Hematopoietic multipotent progenitor cell treated with erythropoietin and hydrocortisone succinate and interleukin-3 and kit ligand, for 4 days (in vitro differentiated cells): ENCODE measurements around the gene CISH.
A peak's percentile ranks its signal among the peaks of the same experiment; 100 is the strongest.

Experiments used
- DNase-seq: peaks from one replicate; pipeline ENCODE4 v3.0.0-alpha.2; 2015

The CISH gene

GRCh38 chr3:50635066-50635465 lies 23.5 kb upstream of the CISH start:
- DNase-seq = no peak

DNA sequence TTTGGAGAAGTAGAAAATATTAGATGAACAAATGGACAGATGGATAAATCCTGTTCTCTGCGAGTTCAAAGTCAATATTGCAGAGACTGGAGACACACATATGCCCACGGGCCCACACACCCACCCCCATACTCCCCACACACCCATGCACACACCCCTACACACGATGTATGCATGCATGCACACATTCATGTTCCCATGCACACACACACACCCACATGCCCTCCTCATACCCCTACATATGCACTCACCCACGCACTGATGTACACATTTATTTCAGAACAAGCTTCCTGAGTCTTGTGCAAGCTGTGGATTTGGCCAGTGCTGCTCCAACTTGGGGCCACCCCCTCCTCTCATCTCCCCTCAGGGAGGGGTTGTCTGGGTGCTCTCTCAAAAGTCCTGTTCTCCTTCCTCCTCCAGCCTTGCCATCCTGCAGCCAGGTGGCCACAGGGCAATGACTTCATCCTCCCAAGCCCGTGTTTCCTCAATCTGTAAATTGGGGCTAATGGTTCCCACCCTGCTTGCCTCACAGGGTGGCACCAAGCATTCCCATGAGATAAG lies 21.7 kb upstream of the CISH start:
- DNase-seq = no peak

- DNase-seq = peak; percentile 86
Measured at GRCh38 chr3:50632450-50632849, 20.9 kb upstream of the CISH start.

DNA sequence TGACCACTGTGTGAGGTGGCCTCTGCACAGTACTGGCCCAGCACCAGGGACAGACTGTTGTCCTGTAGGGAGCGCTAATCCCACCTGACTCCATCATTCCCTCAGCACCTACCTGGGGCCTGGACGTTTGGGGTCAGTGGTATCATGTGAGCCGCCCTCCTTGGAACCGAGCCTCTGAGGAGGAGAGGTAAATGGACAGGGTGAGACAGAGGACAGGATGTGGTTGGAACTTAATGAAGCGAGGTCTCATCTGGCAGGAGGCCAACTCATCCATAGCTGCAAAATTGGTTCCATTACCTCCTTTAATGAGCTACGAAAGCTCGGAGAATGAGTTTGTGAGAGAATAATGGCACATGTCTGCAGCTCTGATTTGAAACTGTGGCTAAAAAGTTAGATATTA lies 19.3 kb upstream of the CISH start:
- no peak for DNase-seq

GRCh38 chr3:50630394-50630793 lies 18.8 kb upstream of the CISH start:
- DNase-seq = no peak

DNA sequence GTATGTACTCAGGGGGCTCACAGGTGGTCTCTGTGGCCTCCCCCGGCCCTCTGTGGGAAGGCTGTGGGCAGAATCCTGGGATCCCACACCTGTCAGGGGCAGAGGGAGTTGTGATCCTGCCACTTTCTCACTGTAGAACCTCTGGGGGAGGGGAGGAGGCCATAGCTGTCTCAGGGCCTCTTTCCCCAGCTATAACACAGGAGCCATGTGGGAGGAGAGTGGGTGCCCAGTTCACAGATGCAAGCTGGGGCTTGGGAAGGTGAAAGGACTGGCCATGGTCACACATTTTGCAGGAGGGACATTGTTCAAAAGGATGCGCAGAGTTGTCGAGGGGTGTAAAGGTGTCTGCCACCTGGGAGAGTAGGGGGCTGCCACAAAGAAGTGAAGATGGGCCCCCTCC lies 17.0 kb upstream of the CISH start:
- no peak for DNase-seq

DNA sequence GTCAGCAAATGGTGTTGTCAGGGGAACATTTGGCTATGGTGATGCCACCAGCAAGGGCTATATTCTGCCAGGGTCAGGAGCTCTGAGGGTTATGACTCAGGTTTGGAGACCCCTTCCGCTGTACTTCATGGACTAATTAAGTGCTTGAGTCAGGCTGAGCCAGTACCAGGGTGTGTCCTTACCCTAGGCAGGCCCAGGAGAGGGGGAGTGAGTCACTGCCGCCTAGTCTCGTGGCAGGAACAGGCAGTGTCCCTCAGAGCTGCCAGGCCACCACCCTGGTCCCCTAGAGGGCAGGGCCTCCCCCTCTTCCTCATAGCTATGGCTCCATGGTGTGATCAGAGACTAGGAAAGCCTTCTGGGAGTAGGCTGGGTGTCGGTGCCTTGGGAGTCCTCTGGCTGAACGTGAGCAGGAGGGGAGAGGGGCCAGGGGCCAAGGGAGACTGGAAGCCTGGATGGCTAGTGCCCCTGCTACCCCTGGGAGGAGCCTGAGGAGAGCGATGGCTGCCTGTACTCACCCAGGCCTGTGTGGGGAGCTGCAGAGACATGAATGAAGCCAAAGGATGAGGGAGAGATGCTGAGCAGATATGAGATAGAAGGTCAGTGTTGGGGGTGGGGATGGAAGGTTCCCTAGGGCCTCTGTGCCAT lies 16.0 kb upstream of the CISH start:
- DNase-seq = peak; percentile 73

DNA sequence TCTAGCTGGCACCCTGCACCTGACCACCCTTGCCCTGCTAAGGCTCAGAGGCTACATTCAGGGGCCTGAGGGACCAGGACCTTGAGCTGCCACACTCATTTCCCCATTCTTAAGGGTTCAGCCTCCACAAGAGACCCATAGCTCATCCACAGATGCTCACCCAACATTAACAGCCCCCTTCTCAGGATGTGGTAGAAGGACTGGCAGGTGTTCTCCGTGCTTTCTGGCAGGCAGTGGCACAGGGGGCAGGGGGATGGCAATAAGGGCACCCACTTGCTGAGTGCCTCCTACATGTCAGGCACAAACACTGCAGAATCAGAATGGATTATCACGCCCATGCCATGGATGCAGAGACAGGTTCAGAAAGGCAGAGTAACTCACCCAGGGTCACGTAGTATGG lies 14.8 kb upstream of the CISH start:
- DNase-seq = no peak

DNA sequence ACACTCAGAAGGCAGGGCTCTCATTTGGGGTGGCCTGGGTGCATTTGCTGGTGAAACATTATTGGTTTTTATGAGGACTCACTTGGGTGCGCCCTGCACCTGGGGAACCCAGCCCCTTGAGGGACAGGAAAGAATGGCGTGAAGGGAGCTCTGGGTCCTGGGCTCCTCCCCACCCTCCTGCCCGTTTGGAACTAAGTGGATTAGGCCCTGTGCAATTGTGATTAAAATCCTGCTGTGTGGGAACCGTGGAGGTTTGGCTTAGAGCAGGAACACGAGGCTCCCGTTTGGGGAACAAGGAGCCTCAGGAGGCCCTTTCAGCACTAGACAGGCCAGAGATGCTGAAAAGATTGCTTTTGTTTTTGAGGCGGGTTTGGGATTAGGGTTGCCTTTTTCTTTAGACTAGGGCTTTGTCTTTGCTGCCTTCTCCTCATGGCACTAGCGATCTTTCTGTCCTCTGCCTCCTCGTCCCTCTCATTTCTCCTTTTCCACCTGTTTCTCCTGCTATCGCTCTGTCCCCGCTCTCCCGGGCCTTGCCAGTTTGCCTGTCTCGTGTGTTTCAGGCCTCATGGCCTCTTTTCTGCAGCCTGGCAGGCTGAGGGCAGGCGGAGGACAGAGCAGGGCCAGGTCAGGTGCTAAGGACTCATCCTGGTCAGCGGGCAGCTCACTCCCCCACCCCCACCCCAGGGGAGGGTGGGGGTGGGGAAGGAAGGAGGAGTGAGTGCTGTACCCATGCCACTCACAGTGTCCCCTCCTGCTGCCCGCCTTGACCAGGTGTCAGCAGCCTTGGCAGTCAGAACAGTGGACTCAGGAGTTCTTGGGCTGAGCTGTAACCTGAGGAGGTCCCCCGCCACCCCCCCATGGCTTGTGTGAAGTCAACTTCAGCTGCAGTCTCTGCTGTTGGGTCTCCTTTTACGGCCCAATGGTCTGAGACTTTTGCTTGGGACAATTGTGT lies 13.9 kb upstream of the CISH start:
- DNase-seq = no peak

DNA sequence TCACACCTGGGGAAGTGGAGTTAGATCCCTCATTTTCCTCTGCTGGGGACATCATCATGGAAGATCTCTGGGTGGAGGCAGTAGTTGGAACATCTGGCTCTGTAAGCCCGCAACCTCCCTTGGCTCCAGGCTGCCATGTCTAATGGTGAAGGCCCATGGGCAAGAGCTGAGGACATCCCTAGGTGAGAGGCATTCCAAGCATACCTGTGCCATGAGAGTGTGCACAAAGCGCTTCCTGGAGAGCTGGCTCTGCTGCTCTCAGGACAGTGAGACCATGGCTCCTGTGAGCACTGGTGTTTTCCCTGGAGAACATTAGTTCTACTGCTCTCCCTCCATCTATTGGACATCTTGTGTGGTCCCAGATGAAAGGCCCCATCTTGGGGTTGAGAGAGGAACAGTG lies 13.1 kb upstream of the CISH start:
- DNase-seq = no peak

- peak; percentile 72 for DNase-seq
Measured at GRCh38 chr3:50623840-50624474, 12.4 kb upstream of the CISH start.

- DNase-seq = no peak
Measured at GRCh38 chr3:50622881-50623280, 11.3 kb upstream of the CISH start.

DNA sequence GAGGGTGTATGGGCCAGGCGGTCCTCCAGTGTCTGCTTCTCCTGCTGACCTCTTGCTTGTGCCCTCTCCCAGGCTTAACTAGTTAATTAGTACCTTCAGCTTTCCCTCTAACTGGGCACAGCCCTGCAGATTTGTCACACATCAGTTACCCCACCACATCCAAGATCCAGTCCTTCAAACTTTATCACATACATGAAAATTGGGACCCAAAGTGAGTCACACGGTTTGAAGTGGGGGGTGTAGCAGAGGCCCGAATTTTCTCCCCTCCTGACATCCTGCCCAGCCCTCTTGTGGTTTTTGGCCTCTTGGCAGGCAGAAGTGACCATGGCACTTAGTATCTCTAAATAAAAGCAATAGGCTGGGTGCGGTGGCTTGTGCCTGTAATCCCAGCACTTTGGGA lies 9.2 kb upstream of the CISH start:
- DNase-seq = peak; percentile 80

DNA sequence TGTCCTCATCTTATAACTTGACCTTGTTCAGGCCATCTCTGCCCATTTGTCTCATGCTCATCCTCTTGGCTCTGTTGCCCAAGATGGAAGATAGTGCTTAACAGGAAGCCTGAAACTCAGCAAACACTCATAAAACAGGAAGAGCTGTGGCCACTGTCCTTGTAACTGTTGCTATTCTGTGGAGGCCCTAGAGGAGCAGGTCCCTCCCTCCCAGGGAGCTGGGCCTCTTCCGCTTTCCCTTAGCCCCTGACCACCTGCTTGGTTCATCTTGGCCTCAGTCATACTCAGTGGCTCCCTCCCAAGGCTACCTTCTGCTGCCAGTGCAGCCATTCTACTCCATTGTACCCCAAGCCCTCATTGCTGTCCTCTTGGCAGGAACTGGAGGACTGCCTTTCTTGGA lies 8.8 kb upstream of the CISH start:
- peak; percentile 93 for DNase-seq

DNA sequence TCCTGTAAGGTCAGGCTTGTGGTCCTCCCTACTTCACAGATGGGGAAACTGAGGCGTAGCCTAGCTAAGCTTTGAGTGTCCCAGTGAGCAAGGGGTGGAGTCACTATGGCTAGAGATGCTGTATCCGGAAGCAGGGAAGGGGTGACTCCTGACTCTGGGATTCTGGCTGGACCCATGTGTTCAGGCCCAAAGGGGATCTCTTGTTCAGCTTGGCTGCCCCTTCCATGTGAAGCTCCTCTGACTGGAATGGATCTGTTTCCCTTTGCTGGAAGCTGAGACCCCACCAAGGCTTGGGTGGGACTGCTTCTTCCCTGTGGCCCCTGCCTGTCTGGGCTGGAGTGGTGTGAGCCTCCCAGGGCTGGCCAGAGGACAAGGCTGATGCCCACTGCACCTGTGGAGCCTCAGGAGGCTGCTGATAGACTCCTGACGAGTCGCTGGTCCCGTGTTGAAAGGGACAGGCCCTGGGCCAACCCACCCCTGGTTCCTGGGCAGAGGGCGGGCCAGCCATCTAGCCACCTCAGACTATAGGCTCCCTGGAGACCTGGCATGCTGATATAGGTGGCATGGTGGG lies 6.4 kb upstream of the CISH start:
- peak; percentile 49 for DNase-seq

DNA sequence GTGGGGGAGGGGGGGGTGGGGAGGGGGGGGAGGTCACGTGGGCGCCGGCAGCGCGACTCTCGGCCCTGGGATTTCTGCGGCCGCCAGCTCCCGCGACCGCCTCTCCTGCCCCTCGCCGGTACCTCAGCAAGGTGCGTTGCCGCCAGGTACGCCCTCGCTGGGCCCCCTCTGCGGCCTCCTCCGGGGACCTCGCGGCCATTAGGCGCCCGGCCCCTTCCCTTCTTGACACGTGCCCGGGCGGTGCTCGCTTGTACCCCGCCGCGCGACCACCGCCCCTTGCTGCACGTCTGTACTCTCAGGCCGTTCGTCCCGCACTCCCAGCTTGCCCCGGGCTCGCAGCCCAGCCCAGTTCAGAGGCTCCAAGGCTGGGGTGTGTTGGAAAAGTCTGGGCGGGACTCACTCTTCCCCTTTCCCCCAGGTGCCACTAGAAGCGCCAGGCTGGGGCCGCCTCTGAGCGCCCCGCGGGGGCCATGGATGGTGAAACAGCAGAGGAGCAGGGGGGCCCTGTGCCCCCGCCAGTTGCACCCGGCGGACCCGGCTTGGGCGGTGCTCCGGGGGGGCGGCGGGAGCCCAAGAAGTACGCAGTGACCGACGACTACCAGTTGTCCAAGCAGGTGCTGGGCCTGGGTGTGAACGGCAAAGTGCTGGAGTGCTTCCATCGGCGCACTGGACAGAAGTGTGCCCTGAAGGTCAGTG lies 5.7 kb upstream of the CISH start, which contains the start of gene MAPKAPK3:
Gene MAPKAPK3 (plus strand): TSS at position 56 of the 696 bp plus-strand sequence. CDS start 415 bp downstream, at position 471.
- DNase-seq = peak; percentile 76

- peak; percentile 98 for DNase-seq
Measured at GRCh38 chr3:50616770-50617095, 5.2 kb upstream of the CISH start.

GRCh38 chr3:50616003-50616769 lies 4.6 kb upstream of the CISH start:
- peak; percentile 95 for DNase-seq

DNA sequence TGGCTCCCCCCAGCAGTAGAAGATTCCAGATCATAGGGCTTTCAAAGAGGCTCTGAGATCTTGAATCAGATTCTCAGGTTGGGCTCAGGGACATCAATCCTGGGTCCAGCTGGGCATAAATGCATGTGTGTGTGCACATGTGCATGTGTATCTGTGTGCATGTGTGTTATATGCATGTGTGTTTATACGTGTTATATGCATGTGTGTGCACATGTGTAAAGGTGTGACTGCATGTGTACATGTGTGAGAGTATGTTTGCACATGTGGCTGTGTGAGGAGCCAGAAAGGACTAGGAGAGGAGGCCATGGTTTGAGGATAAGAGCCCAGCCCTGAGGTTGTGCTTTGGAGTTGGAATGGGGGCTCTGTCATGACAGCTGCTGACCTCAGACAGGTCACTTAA lies 3.6 kb upstream of the CISH start:
- DNase-seq = no peak

DNA sequence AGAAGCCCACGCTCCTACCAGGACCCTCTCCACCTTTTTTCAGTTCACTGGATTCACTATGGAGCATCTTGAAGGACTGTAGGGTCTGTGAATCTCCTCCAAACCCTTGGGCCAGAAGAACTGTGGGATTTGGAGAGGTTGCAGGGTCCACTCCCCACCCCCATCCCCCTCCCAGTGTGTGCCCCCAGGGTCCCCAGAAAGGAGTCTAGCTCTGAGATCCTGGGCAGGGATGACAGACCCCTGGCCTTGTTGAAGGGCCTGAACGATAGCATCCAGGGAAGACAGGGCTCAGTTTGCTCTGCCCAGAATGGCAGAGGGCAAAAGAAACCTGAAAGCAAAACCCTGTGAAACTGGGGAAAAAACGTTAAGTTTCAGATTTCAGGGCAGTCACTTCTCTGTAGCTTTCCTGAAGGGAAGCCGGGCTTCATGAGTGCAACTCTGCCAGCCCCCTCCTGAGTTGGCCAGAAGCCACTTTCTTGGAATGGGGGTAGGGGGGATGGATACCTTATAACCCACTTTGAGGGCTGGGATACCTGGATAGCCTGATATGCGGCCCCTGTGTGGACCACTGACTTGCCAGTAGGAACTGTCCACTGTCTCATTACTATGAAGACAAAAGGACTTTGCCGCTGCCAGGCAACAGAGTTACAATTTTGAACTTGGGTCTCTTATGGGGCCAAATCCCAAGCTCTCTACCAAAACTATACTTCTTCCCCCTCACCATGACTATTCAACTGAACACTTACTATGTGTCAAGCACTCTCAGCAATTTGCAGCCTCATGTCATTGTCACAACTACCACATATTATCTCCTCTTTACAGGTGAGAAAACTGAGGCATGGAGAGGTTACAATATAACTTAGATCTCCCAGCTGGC lies 1.6 kb upstream of the CISH start:
- no peak for DNase-seq
